ENCODE results near the gene MRTO4.

- no peak for TF ChIP-seq IRF9 (tag; IDR thresholded peaks at IDR 0.05)
- no peak for TF ChIP-seq ZNF224 (CRISPR knock-in tag; IDR thresholded peaks at IDR 0.05)
- TF ChIP-seq ZBTB8A (IDR thresholded peaks at IDR 0.05; ENCODE audit: partially characterized antibody), result no peak
- no peak for TF ChIP-seq REST (IDR thresholded peaks at IDR 0.05; ENCODE audit: borderline replicate concordance)
- no peak for TF ChIP-seq REST (CRISPR knock-in tag; IDR thresholded peaks at IDR 0.05; ENCODE audit: low read depth)
- TF ChIP-seq HMGXB4 (CRISPR knock-in tag; IDR thresholded peaks at IDR 0.05), result no peak
- no peak for TF ChIP-seq CTCF (IDR thresholded peaks at IDR 0.05 in 2 of 3, conservative IDR thresholded peaks at IDR 0.05 in 1 of 3; ENCODE audit: insufficient read depth in 2 of 3, low read depth in 1 of 3, low read length in 3 of 3)
- no peak for TF ChIP-seq RAD21 (CRISPR knock-in tag; conservative IDR thresholded peaks at IDR 0.05 in 1 of 2, IDR thresholded peaks at IDR 0.05 in 1 of 2)
- no peak for TF ChIP-seq ZNF766 (CRISPR knock-in tag; conservative IDR thresholded peaks at IDR 0.05)
- TF ChIP-seq POLR2AphosphoS2 (IDR thresholded peaks at IDR 0.05; ENCODE audit: low read length), result no peak
These were observed 32.2 kb upstream of the MRTO4 start for GRCh38 chr1:19219451-19219850.

Data from K562 (cell line).